Activated T-cell treated with anti-CD3 and anti-CD28 coated beads for 1 hour (primary cell): ENCODE measurements around the gene CACNA2D3.
"Not testable (repeated sequence)": the region's sequence is repeated elsewhere in the genome, so short reads cannot be mapped to it uniquely, and the experiment has no call there.

ENCODE experiments used
- DNase-seq: peaks from one replicate; pipeline ENCODE4 v3.0.0-alpha.2; 2020; ENCODE audit warnings: low read depth

CACNA2D3 gene

GRCh38 chr3:54122324-54123002 lies at the start of gene CACNA2D3:
CACNA2D3 (plus strand) TSS chr3:54122552.
- DNase-seq = no peak

- DNase-seq = no peak
These were observed 49.0 kb upstream of the CACNA2D3 start for GRCh38 chr3:54073386-54073785.

GRCh38 chr3:54079314-54079713 lies 43.0 kb upstream of the CACNA2D3 start:
- DNase-seq = no peak

- DNase-seq = no peak
These were observed 42.5 kb upstream of the CACNA2D3 start for GRCh38 chr3:54079730-54080325.

- no peak for DNase-seq
These were observed 38.4 kb upstream of the CACNA2D3 start for GRCh38 chr3:54083921-54084320.

GRCh38 chr3:54085936-54086335 lies 36.4 kb upstream of the CACNA2D3 start:
- DNase-seq = no peak

GRCh38 chr3:54086652-54087405 lies 35.5 kb upstream of the CACNA2D3 start:
- DNase-seq = no peak

- no peak for DNase-seq
These were observed 34.6 kb upstream of the CACNA2D3 start for GRCh38 chr3:54087581-54088410.

GRCh38 chr3:54093491-54094248 lies 28.7 kb upstream of the CACNA2D3 start:
- no peak for DNase-seq

- DNase-seq = no peak
These were observed 27.4 kb upstream of the CACNA2D3 start for GRCh38 chr3:54094926-54095325.

- DNase-seq = no peak
These were observed 23.0 kb upstream of the CACNA2D3 start for GRCh38 chr3:54099381-54099780.

- no peak for DNase-seq
These were observed 18.3 kb upstream of the CACNA2D3 start for GRCh38 chr3:54104084-54104483.

GRCh38 chr3:54116129-54116528 lies 6.2 kb upstream of the CACNA2D3 start:
- not testable (repeated sequence) for DNase-seq

GRCh38 chr3:54120657-54121413 lies 1.5 kb upstream of the CACNA2D3 start:
- no peak for DNase-seq

- DNase-seq = no peak
These were observed 683 bp upstream of the CACNA2D3 start for GRCh38 chr3:54121414-54122323.

- no peak for DNase-seq
These were observed 837 bp downstream of the CACNA2D3 start for GRCh38 chr3:54123003-54123775.

GRCh38 chr3:54123776-54124196 lies 1.4 kb downstream of the CACNA2D3 start:
- DNase-seq = no peak

- DNase-seq = no peak
These were observed 2.9 kb downstream of the CACNA2D3 start for GRCh38 chr3:54125300-54125699.

GRCh38 chr3:54126551-54126950 lies 4.2 kb downstream of the CACNA2D3 start:
- no peak for DNase-seq
